Keratinocyte (primary cell): Measurements from ENCODE around the gene DTX3.

Experiments
- CTCF ChIP-seq, 3 experiments: IDR thresholded peaks in 1 of 3; conservative IDR thresholded peaks in 1 of 3; optimal IDR thresholded peaks in 1 of 3; 2 replicates in 2 of 3; 3 replicates in 1 of 3; pipeline versions ENCODE3 to v1.5.1; 2011; ENCODE audit warnings: low read length in 3 of 3, mild to moderate bottlenecking in 3 of 3, moderate library complexity in 2 of 3, control low read depth in 1 of 3, inconsistent platforms in 1 of 3; ENCODE audit not compliant: insufficient read depth in 2 of 3; ENCODE audit errors: extremely low read depth in 1 of 3
- EZH2 ChIP-seq: IDR thresholded peaks from one replicate; pipeline ENCODE4 v1.6.1; 2012; ENCODE audit warnings: inconsistent platforms, mild to moderate bottlenecking, low read length, moderate library complexity

GRCh38 chr12:57579677-57580465 lies 24.8 kb upstream of the DTX3 start:
- TF ChIP-seq CTCF (optimal IDR thresholded peaks at IDR 0.05 in 1 of 3, IDR thresholded peaks at IDR 0.05 in 1 of 3, conservative IDR thresholded peaks at IDR 0.05 in 1 of 3; ENCODE audit: extremely low read depth in 1 of 3, insufficient read depth in 2 of 3, low read length in 3 of 3) (no peak), EZH2 (no peak)
